GM10266 (cell line): ENCODE data around the gene RYR1.

Experiments
- DNase-seq: peaks from one replicate; pipeline ENCODE4 v3.0.0; 2012; ENCODE audit errors: extremely low spot score
- TF ChIP-seq, protein P1 (sequence below): IDR thresholded peaks from 2 replicates; pipeline ENCODE4 v1.5.1; 2012; ENCODE audit warnings: mild to moderate bottlenecking, low read depth; ENCODE audit not compliant: control insufficient read depth, insufficient read depth; ENCODE audit errors: missing control alignments

Gene RYR1

DNA sequence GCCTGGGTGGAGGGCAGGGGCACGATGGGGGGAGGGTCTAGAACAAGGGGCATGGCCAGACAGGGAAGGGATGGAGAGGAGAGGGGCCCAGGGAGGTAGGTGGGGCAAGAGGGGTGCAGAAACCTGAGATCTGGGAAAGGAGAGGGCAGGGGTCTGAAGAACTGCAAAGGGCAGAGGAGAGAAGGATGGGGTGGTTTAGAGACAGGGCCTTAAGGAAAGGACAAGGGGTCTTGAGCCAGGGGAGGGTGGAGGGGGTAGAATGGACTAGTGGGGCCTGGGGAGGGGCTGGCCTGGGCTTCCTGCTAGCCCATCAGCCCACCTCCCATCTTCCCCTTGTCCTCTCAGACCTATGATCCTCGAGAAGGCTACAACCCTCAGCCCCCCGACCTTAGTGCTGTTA, 72.5 kb downstream of the RYR1 start:
- TF ChIP-seq, protein P1, sequence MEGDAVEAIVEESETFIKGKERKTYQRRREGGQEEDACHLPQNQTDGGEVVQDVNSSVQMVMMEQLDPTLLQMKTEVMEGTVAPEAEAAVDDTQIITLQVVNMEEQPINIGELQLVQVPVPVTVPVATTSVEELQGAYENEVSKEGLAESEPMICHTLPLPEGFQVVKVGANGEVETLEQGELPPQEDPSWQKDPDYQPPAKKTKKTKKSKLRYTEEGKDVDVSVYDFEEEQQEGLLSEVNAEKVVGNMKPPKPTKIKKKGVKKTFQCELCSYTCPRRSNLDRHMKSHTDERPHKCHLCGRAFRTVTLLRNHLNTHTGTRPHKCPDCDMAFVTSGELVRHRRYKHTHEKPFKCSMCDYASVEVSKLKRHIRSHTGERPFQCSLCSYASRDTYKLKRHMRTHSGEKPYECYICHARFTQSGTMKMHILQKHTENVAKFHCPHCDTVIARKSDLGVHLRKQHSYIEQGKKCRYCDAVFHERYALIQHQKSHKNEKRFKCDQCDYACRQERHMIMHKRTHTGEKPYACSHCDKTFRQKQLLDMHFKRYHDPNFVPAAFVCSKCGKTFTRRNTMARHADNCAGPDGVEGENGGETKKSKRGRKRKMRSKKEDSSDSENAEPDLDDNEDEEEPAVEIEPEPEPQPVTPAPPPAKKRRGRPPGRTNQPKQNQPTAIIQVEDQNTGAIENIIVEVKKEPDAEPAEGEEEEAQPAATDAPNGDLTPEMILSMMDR = no peak

GRCh38 chr19:38506375-38506722, 72.9 kb downstream of the RYR1 start:
- DNase-seq = no peak
- TF ChIP-seq, protein P1 = no peak

More for the DNA sequence above, 72.5 kb downstream of the RYR1 start:
- DNase-seq = no peak

DNA sequence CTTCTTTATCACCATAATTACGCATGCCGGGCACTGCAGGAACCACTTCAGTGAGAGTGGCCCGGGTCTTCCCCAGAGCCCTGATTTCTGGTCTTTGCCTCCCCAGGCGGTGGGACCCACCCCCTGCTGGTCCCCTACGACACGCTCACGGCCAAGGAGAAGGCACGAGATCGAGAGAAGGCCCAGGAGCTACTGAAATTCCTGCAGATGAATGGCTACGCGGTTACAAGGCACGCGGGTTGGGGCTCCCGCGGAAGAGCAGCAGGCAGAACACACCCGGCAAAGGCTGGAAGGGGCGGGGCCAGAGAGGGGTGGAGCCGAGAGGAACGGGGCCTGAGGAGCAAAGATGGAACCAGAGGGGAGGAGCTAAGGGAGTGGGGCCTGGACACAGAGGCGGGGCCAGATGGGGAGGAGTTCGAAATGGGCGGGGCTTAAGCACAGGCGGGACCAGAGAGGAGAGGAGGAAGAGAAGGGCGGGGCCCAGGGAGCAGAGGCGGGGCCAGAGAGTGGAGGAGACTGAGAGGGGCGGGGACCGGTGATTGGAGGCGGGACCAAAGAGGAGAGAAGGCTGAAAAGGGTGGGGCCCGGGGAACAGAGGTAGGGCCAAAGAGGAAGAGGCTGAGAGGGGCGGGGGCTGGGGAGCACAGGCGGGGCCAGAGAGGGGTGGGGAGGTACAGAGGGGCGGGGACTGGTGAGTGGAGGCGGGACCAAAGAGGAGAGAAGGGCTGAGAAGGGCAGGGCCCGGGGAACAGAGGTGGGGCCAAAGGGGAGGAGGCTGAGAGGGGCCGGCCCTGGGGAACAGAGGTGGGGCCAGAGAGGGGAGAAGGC, 73.4 kb downstream of the RYR1 start:
- peak; percentile 92 for DNase-seq
- TF ChIP-seq, protein P1 = no peak

GRCh38 chr19:38507551-38508127, 74.1 kb downstream of the RYR1 start:
- TF ChIP-seq, protein P1 = no peak
- DNase-seq = no peak

GRCh38 chr19:38508507-38508906, 75.0 kb downstream of the RYR1 start:
- TF ChIP-seq, protein P1 = no peak
- no peak for DNase-seq

DNA sequence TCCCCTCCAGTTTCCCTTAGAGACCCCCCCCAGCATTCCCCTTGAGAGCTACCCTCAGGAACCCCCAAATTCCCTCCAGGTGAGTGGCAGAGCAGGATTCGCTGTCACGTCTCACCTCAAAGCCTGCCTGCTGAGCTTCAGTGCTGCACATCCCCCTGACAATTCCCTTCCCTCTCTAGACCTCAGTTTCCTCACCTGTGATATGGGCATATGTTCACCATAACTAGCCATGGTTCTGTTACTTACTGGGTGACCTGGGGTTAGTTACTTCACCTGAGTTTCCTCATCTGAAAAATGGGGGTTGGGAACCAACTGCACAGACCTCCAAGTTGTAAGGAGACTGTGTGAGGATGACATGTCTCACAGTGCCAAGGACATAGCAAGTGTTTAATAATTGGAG, 75.5 kb downstream of the RYR1 start:
- no peak for DNase-seq
- TF ChIP-seq, protein P1 = no peak

DNA sequence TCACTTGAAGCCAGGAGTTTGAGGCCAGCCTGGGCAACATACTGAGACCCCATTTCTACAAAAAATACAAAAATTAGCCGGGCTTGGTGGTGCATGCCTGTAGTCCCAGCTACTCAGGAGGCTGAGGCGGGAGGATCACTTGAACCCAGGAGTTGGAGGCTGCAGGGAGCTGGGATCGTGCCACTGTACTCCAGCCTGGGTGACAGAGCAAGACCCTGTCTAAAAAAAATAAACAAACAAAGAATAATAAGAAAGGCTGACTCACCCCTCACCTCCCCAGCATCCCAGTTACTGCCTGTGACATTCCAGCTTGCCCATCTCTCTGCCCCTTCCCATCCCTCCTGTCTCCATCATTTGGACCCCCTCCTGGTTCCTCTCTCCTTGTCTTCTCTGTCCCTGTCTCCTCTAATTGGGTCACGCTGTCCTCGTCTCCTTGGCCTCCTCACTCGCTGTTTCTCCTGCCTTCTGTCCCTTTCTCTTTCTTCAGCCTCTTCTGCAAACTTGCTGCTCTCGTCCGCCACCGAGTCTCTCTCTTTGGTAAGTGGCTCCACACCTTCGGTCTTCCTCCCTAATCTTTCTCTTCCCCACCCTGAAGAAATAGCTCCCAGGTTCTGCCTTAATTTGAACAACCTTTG, 77.7 kb downstream of the RYR1 start:
- TF ChIP-seq, protein P1 = no peak
- no peak for DNase-seq
